Hepatocyte (in vitro differentiated cells): ENCODE data around the gene SNAI3. TPM values are rescaled to one million over a fixed set of nuclear protein-coding genes. Genes with fewer than 3 reads are reported as not detected.

Source experiments
- DNase-seq: peaks from one replicate; pipeline ENCODE4 v3.0.0-alpha.2; 2016; ENCODE audit warnings: low spot score
- H2AFZ ChIP-seq: fragments of 200-600 bp; sonication (generic); 2 replicates; pipeline ENCODE4 v1.6.0; 2016; ENCODE audit warnings: antibody characterized with exemption, mild to moderate bottlenecking
- H3K27ac ChIP-seq: fragments of 200-600 bp; sonication (generic); 2 replicates; pipeline ENCODE4 v1.5.1; 2016; ENCODE audit warnings: mild to moderate bottlenecking
- H3K27me3 ChIP-seq: fragments of 200-600 bp; sonication (generic); 2 replicates; pipeline ENCODE4 v1.6.1; 2016
- H3K36me3 ChIP-seq: fragments of 200-600 bp; sonication (generic); replicated peaks from 2 replicates; pipeline ENCODE4 v1.5.1; 2016; ENCODE audit warnings: low read depth; ENCODE audit not compliant: insufficient read depth
- H3K4me1 ChIP-seq: fragments of 200-600 bp; sonication (generic); 2 replicates; pipeline ENCODE4 v1.5.1; 2016; ENCODE audit warnings: mild to moderate bottlenecking, moderate library complexity; ENCODE audit not compliant: insufficient read depth
- H3K4me2 ChIP-seq: fragments of 200-600 bp; sonication (generic); 2 replicates; pipeline ENCODE4 v1.6.0; 2016
- H3K4me3 ChIP-seq: fragments of 200-600 bp; sonication (generic); 2 replicates; pipeline ENCODE4 v1.5.1; 2016; ENCODE audit warnings: mild to moderate bottlenecking
- H3K79me2 ChIP-seq: fragments of 200-600 bp; sonication (generic); 2 replicates; pipeline ENCODE4 v1.6.0; 2017; ENCODE audit warnings: mild to moderate bottlenecking
- H3K9me2 ChIP-seq: fragments of 200-600 bp; sonication (generic); replicated peaks from 2 replicates; pipeline ENCODE4 v1.6.0; 2017; ENCODE audit warnings: mild to moderate bottlenecking; ENCODE audit not compliant: insufficient read depth
- H3K9me3 ChIP-seq: fragments of 200-600 bp; sonication (generic); 2 replicates; pipeline ENCODE4 v1.5.1; 2016; ENCODE audit warnings: low read depth, mild to moderate bottlenecking
- H4K20me1 ChIP-seq: fragments of 200-600 bp; sonication (generic); 2 replicates; pipeline ENCODE4 v1.6.0; 2016; ENCODE audit warnings: mild to moderate bottlenecking; ENCODE audit not compliant: insufficient read depth, poor library complexity, severe bottlenecking
- EZH2 ChIP-seq: fragments of 200-600 bp; sonication (generic); IDR thresholded peaks from 2 replicates; pipeline ENCODE4 v1.6.1; 2016; ENCODE audit warnings: antibody characterized with exemption, mild to moderate bottlenecking, borderline replicate concordance
- EZH2phosphoT487 ChIP-seq: fragments of 200-600 bp; sonication (generic); IDR thresholded peaks from one replicate; pipeline ENCODE4 v1.6.1; 2018; ENCODE audit warnings: antibody characterized with exemption, mild to moderate bottlenecking, low read depth, moderate library complexity; ENCODE audit not compliant: unreplicated experiment, severe bottlenecking
- WGBS: methylation state at CpG from one replicate; pipeline ENCODE4 v1.1.6; 2016; ENCODE audit warnings: low lambda C conversion rate; ENCODE audit errors: missing lambda C conversion rate; 5-methylcytosine and 5-hydroxymethylcytosine counted together
- polyA plus RNA-seq: library from polyadenylated mRNA; unstranded; fragments of >200 nt; fragmentation: Nextera tagmentation; extraction: Ambion mirVana; gene quantifications from 2 replicates; pipeline ENCODE4 v1.2.1, GENCODE V29; 2016
- total RNA-seq: library from RNA; depleted of rRNA; stranded (reverse); fragments of >200 nt; gene quantifications from 2 replicates; pipeline ENCODE4 v1.2.3, GENCODE V29; 2014
- TF ChIP-seq, protein P1 (sequence below): fragments of 200-600 bp; sonication (generic); IDR thresholded peaks from 2 replicates; pipeline ENCODE4 v1.5.1; 2016; ENCODE audit warnings: antibody characterized with exemption, mild to moderate bottlenecking; ENCODE audit not compliant: poor library complexity

The SNAI3 gene
- total and polyA plus RNA-seq, 2 experiments from 2014 or later: 1.7 to 5.0 TPM

DNA sequence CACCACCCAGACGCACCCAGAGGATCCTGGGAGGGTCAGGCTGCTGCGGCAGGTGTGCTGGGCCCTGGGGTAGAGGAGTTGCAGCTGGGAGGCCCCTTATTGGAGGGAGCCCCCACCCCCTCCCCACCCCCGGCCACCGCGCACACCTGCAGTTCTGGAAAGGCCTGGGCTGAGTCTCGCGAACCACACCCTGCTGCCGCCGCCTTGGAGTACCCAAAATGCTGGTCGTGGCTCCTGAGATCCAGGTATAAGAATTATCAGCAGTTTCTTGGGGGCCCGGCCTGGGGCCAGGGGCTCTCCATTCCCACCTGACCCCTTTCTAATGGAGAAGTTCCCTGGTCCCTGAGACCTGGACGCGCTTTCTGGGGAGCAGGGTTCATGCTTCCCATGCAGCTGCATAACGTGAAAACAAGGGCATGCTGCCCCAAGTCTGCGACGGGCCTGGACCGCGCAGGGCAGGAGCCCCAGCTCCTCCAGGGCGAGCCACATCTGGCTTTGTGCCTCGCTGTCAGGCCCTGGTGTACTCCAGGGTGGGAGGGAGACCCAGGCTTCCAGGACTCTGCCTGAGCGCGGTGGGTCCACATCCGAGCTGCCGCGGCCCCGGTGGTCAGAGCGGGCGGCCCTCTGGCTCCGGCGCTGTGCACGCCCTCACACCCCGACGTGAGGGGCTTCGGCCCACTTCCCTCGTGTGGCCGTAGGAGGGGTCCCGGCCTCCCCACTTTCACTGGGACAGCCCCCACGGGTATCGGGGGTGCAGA lies 7.3 kb upstream of the SNAI3 start:
- Histone ChIP-seq H3K9me3 (no peaks in the 10 kb centered on the region), H4K20me1 (no peaks in the 10 kb centered on the region), H3K27ac (no peak overlapping the region), H3K36me3 (no peaks in the 10 kb centered on the region), H3K4me1 (peaks cover under 1% of the 10 kb centered on the region), H2AFZ (no peak overlapping the region), H3K4me3 (no peak overlapping the region), H3K4me2 (no peak overlapping the region), H3K79me2 (no peaks in the 10 kb centered on the region), H3K27me3 (no peaks in the 10 kb centered on the region), H3K9me2 (no peaks in the 10 kb centered on the region)
- 91% methylated on average over 39 of the region's 39 CpGs for WGBS
- TF ChIP-seq EZH2: no peak
- TF ChIP-seq EZH2phosphoT487: no peak
- TF ChIP-seq, protein P1, sequence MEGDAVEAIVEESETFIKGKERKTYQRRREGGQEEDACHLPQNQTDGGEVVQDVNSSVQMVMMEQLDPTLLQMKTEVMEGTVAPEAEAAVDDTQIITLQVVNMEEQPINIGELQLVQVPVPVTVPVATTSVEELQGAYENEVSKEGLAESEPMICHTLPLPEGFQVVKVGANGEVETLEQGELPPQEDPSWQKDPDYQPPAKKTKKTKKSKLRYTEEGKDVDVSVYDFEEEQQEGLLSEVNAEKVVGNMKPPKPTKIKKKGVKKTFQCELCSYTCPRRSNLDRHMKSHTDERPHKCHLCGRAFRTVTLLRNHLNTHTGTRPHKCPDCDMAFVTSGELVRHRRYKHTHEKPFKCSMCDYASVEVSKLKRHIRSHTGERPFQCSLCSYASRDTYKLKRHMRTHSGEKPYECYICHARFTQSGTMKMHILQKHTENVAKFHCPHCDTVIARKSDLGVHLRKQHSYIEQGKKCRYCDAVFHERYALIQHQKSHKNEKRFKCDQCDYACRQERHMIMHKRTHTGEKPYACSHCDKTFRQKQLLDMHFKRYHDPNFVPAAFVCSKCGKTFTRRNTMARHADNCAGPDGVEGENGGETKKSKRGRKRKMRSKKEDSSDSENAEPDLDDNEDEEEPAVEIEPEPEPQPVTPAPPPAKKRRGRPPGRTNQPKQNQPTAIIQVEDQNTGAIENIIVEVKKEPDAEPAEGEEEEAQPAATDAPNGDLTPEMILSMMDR: no peak
- no peak for DNase-seq

DNA sequence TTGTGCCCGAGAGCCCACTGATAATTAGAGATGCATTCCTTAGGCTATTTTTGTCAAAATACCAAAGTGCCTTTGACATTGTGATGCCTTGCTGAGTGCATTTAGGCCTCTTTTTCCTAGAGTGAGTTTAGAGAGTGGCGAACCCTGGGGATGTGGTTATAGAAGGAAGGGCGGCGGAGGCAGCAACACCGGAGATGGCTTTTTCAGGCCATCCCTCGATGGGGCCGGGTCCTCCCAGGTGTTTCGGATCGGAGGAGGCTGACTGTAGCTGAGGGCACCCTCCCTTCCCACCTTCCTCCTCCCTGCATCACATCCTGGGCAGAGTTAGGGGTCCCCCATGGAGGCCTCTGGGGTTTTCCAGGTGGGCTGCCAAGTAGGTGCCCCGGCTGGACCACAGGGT lies 6.6 kb upstream of the SNAI3 start:
- no peak overlapping the region for H3K27ac ChIP-seq
- no peaks in the 10 kb centered on the region for H3K9me2 ChIP-seq
- H3K27me3 ChIP-seq: no peaks in the 10 kb centered on the region
- no peak overlapping the region for H3K4me3 ChIP-seq
- WGBS: 76% methylated on average over 10 of the region's 10 CpGs
- no peak overlapping the region for H3K4me2 ChIP-seq
- H3K36me3 ChIP-seq: no peaks in the 10 kb centered on the region
- H3K4me1 ChIP-seq: peaks cover 7% of the 10 kb centered on the region
- no peak for DNase-seq
- H2AFZ ChIP-seq: no peak overlapping the region
- H3K79me2 ChIP-seq: no peaks in the 10 kb centered on the region
- no peaks in the 10 kb centered on the region for H3K9me3 ChIP-seq
- no peaks in the 10 kb centered on the region for H4K20me1 ChIP-seq
- TF ChIP-seq EZH2phosphoT487: no peak
- TF ChIP-seq EZH2: no peak
- TF ChIP-seq, protein P1: no peak

GRCh38 chr16:88691924-88692560 lies 5.7 kb upstream of the SNAI3 start:
- Histone ChIP-seq H3K79me2 (no peaks in the 10 kb centered on the region), H3K4me1 (peaks cover 15% of the 10 kb centered on the region), H2AFZ (no peak overlapping the region), H3K27ac (no peak overlapping the region), H4K20me1 (no peaks in the 10 kb centered on the region), H3K9me3 (no peaks in the 10 kb centered on the region), H3K27me3 (no peaks in the 10 kb centered on the region), H3K9me2 (no peaks in the 10 kb centered on the region), H3K36me3 (no peaks in the 10 kb centered on the region), H3K4me2 (no peak overlapping the region), H3K4me3 (no peak overlapping the region)
- WGBS: 94% methylated on average over 25 of the region's 26 CpGs
- DNase-seq: no peak
- TF ChIP-seq EZH2phosphoT487 (no peak), EZH2 (no peak)
- TF ChIP-seq, protein P1: no peak
